GM11168 (cell line): ENCODE measurements around the gene UBQLN1.

Experiments
- in situ Hi-C: fragments of 300-500 bp; cut with MboI; formaldehyde crosslinking; loops from one replicate; pipeline ENCODE4 v1.12.0; 2022; ENCODE audit warnings: low sequenced_read_pairs; ENCODE audit not compliant: unreplicated experiment

The UBQLN1 gene

GRCh38 chr9:83698976-83699585 lies 8.7 kb downstream of the UBQLN1 start:
- in situ Hi-C loops, result no loop called here

DNA sequence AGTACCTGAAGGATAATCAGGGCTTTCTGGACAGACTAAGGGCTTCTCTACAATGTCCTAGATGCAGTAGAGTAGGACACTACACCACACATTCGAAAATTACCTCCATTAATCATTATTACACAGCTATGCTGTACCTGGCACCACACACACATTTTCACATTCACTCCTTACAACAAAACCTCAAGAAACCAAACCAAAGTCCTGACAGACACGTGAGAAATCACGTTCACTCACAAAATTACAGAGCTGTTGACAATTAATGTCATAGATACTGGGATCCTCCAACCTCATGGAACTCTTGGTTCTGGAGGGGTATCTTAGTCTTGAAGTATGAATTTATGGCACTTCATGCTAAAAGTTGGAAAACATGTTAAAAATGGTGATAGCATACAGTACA lies 16.3 kb downstream of the UBQLN1 start:
- in situ Hi-C loops, result no loop called here

GRCh38 chr9:83688921-83689320 lies 18.8 kb downstream of the UBQLN1 start:
- in situ Hi-C loops, result no loop called here

GRCh38 chr9:83681490-83681889 lies 26.3 kb downstream of the UBQLN1 start:
- in situ Hi-C loops, result no loop called here

DNA sequence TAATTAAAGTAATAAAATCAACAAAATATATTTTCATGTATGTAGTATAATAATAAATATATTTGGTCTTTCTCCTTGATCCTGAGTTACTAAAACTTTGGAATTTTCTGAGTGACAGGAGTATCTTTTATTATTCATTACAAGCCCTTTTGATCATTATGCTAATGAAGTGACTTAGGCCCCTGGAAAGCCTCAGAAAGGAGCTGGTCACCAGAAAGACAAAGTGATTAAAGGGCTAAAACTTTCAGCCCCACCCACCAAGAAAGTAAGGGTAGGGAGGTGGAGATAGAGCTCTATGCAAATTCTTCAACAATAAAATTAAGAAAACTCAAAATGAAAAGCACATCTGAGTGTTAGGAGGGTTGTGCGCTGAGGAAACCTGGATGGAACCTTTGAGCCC lies 27.5 kb downstream of the UBQLN1 start:
- in situ Hi-C loops, result no loop called here

DNA sequence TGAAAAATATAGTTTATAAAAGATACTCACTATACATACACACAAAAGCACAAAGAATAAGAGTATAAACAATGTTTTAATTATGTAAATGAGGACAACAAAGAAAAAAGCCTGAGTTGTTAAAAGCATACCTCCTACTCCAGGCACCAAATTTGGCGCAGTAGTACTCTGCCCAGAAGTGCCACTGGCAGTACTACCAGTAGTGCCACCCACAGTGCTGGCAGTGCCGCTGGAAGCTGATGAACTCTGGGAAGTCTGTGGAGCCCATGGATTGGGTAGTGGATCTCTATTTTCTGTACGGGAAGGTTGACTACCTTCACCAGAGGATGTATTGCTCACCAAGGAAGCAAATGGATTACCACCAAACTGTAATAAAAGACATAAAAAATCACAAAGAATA lies 30.2 kb downstream of the UBQLN1 start:
- in situ Hi-C loops, result no loop called here

- in situ Hi-C loops, result no loop called here
Observed at GRCh38 chr9:83675466-83675865, 32.3 kb downstream of the UBQLN1 start.

GRCh38 chr9:83671451-83671850 lies 36.3 kb downstream of the UBQLN1 start:
- in situ Hi-C loops, result no loop called here

DNA sequence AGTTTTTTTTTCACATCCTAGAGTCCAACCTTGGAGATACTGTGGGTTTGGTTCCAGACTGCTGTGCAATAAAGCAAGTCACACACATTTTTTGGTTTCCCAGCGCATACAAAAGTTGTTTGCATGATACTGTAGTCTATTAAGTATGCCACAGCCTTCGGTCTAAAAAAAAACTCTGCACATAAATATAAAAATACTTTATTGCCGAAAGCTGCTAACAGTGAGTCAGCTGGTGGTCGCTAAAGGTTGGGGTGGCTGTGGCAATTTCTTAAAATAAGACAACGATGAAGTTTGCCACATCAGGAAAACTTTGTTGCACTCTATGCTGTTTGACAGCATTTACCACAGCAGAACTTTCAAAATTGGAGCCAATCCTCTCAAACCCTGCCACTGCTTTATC lies 37.4 kb downstream of the UBQLN1 start:
- in situ Hi-C loops, result no loop called here

GRCh38 chr9:83669067-83669466 lies 38.7 kb downstream of the UBQLN1 start:
- in situ Hi-C loops, result no loop called here

GRCh38 chr9:83665580-83666200 lies 42.1 kb downstream of the UBQLN1 start:
- in situ Hi-C loops, result no loop called here

- in situ Hi-C loops, result no loop called here
Observed at GRCh38 chr9:83662933-83663332, 44.8 kb downstream of the UBQLN1 start.

- in situ Hi-C loops, result no loop called here
Observed at GRCh38 chr9:83656952-83657351, 50.8 kb downstream of the UBQLN1 start.

DNA sequence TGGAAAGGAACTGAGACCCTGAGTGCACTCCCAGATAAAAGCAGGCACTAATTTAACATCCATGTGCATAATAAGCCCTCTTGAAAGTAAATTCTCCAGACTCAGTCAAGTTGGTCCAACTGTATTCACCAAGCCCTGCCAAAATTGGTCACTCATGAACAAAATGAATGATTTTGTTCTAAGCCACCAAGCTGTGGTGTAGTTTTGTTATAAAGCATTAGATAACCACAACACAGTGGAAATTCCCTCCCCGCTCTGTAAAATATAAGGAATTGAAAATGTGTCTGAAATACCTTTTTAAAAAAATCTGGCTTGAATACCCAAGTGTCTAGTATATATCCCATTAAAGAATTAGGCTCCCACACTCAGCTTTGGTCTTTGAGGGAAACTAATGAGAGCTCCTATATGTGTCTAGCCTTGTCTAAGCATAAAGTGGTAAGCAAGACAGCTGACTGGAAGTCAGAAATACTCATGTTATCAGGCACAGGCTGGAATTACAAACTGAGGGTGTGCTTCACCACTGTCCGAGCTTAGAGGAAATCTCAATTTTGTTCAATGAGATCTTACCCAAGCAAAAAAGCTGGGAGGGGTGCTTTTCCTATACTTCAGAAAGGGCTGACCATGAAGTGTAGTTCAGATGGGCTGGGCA lies 51.6 kb downstream of the UBQLN1 start:
- in situ Hi-C loops, result no loop called here

GRCh38 chr9:83655433-83655832 lies 52.3 kb downstream of the UBQLN1 start:
- in situ Hi-C loops, result no loop called here

DNA sequence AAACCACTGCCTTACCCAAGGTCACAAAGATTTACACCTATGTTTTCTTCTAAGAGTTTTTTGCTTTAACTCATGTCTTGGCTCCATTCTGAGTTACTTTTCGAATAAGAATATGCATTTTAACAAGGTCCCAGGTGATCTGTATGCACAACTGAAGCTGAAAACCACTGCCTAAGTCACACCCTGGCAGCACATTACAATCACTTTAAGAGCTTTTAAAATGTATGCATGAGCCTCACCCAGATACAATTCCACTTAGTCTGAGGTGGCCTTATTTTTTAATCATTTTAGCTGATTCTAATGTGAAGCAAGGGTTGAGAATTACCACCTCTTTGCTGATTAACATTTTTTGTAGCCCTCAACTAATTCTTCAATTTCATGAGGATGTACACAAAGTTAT lies 55.3 kb downstream of the UBQLN1 start:
- in situ Hi-C loops, result no loop called here

- in situ Hi-C loops, result no loop called here
Observed at GRCh38 chr9:83651558-83651957, 56.2 kb downstream of the UBQLN1 start.

DNA sequence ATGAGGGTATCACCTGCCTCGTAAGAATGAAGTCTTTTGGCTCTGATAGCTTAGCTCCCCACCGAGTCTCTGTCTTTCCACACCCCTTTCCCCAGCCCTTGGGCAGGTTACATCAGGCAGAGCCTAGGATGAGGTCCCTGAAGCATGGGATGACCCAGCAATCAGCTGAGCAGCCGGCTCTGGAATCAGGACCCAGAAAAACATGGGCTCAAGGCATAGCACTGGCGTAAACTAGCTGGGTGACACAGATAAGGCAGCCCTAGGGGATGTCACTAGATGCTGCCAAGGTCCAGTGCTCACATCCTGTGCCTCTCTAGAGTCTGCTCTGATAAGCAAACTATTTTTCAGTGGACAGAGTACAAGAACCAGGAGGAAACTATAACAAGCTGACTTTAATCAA lies 58.2 kb downstream of the UBQLN1 start:
- in situ Hi-C loops, result no loop called here

GRCh38 chr9:83649080-83649479 lies 58.7 kb downstream of the UBQLN1 start:
- in situ Hi-C loops, result no loop called here

- in situ Hi-C loops, result no loop called here
Observed at GRCh38 chr9:83646500-83647239, 61.1 kb downstream of the UBQLN1 start.

- in situ Hi-C loops, result no loop called here
Observed at GRCh38 chr9:83642793-83643192, 65.0 kb downstream of the UBQLN1 start.
